ENCODE data around the gene TMEM253.

Gene TMEM253

DNA sequence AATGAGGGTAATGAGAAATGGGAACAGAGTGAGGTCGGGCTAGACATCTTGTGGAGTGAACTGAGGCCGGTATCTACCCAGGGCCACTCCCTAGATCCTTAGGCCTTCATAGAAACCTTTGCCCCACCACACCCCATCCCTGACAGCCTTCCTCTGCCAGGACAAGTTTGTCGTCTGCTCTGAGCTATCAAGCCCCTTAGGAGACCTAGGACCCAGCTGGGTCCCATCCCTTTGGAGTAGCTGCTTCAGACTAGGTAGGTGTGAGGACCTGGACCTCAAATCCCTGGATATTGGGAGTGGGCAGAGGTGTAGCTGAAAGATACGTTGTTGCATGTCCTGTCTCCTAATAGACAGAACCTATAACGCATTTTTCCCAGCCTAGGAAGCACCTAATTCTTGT lies at the start of gene TMEM253:
Gene TMEM253 (plus strand): TSS at position 136 of the 400 bp plus-strand sequence. CDS start 278 bp downstream, outside the sequence.
- no peak within 1 kb of the TSS for H3K4me3 ChIP-seq (ENCODE audit: low read depth, low read length)
- TF ChIP-seq, protein P1, sequence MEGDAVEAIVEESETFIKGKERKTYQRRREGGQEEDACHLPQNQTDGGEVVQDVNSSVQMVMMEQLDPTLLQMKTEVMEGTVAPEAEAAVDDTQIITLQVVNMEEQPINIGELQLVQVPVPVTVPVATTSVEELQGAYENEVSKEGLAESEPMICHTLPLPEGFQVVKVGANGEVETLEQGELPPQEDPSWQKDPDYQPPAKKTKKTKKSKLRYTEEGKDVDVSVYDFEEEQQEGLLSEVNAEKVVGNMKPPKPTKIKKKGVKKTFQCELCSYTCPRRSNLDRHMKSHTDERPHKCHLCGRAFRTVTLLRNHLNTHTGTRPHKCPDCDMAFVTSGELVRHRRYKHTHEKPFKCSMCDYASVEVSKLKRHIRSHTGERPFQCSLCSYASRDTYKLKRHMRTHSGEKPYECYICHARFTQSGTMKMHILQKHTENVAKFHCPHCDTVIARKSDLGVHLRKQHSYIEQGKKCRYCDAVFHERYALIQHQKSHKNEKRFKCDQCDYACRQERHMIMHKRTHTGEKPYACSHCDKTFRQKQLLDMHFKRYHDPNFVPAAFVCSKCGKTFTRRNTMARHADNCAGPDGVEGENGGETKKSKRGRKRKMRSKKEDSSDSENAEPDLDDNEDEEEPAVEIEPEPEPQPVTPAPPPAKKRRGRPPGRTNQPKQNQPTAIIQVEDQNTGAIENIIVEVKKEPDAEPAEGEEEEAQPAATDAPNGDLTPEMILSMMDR (IDR thresholded peaks at IDR 0.05; ENCODE audit: low read depth, low read length, missing control alignments), result no peak
- DNase-seq (ENCODE audit: low read depth), result no peak

DNA sequence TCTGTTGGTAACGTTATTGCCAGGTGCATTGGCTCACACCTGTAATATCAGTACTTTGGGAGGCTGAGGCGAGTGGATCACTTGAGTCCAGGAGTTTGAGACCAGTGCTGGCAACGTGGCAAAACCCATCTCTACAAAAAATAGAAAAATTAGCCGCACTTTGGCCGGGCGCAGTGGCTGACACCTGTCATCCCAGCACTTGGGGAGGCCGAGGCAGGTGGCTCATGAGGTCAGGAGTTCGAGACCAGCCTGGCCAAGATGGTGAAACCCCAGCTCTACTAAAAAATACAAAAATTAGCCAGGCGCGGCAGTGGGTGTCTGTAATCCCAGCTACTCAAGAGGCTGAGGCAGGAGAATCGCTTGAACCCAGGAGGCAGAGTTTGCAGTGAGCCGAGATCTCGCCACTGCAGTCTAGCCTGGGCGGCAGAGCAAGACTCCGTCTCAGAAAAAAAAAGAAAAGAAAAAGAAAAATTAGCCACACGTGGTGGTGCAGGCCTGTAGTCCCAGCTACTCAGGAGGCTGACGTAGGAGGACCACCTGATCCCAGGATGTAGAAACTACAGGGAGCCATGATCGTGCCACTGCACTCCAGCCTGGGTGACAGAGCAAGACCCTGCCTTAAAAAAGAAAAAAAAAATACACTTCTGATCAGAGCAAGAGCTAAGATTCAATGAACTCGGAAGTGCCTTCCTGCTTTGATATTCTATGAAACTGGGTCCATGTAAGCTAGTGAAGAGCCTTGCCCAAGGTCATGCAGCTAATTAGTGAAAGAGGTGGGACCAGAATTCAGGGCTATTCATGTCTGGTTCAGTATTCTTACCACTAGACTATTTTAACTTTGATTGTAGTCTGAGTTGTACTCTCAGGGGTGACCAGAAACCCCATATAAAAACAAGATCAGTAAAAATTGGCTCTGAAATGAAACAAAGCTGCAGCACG lies 47.4 kb upstream of the TMEM253 start:
- TF ChIP-seq, protein P1 (IDR thresholded peaks at IDR 0.05; ENCODE audit: low read depth, low read length, missing control alignments), result no peak
- no peak for DNase-seq (ENCODE audit: low read depth)
- no peak overlapping the region for H3K4me3 ChIP-seq (ENCODE audit: low read depth, low read length)

DNA sequence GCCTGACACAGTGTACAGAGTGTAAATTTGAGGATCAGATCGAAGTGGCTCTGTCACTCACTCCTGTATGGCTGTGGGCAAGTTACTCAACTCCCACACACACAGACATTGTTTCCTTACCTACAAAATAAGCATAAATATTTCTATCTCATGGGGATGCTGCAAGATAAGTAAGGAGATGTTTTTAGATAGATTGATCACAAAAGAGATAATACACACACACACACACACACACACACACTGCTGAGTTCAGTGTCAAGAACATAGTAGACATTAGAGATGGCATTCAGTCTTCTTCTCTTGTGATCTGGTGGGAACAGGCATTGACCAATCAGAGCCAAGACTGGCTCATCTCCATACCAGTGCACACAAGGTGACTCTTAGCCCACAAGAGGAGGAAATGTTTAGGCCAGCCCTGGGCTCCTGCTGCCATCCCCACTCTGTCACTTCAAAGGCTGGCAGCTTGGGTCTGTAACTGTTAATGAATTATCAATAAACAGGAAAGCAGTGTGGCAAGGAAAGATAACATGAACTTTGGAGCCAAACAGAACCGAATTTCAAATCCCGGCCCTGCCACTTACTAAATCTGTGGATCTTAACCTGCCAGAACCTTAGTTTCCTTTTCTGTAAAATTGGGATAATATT lies 46.6 kb upstream of the TMEM253 start:
- TF ChIP-seq, protein P1 (IDR thresholded peaks at IDR 0.05; ENCODE audit: low read depth, low read length, missing control alignments), result no peak
- H3K4me3 ChIP-seq (ENCODE audit: low read depth, low read length), result no peak overlapping the region
- no peak for DNase-seq (ENCODE audit: low read depth)

DNA sequence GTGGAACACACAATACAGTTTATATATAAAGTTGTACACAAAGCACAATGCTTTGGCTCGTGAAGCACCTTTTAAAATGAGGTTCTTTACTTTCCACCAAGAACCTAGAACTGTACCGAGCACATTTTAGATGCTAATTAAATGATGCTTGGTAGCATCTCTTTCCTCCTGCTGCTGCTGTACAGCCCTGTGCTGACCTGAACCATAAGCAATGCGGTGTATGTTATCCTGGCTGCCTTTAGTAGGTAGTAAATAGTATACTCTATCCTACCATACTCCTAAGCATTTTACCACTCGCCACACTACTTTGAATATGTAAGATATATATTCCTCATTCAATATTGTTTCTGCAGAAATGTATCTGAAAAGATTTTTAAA lies 46.1 kb upstream of the TMEM253 start:
- TF ChIP-seq, protein P1 (IDR thresholded peaks at IDR 0.05; ENCODE audit: low read depth, low read length, missing control alignments), result no peak
- DNase-seq (ENCODE audit: low read depth), result no peak
- no peak overlapping the region for H3K4me3 ChIP-seq (ENCODE audit: low read depth, low read length)

DNA sequence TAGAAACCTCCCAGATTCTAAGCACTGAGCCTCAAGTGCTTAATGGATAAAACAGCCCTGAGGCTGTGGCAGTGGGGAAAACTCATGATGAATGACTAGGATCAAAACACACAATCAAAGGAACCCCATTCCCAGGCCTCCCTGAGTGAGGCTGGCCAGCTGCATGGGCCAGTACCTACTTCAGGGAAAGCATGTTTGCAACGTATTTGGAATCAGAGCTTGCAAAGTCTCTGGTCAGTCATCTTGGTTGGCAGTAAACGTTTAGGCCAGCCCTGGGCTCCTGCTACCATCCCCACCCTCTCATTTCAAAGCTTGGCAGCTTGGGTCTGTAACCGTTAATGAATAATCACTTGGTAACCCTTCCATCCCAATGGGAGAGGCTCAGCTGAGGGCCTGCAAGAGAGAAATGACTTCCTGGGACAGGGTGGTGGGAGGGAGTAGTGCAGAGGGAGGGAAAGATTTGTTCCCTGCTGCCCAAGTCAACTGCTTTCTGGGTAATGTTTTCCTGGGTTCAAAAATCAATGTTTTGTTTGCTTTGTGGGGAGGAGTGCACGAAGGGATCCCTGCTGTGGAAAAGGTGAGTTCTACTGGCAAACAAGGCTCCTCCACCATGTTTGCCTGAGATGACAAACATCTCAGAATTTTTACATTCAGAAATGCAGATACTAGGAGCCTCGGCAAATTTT lies 45.3 kb upstream of the TMEM253 start:
- no peak overlapping the region for H3K4me3 ChIP-seq (ENCODE audit: low read depth, low read length)
- TF ChIP-seq, protein P1 (IDR thresholded peaks at IDR 0.05; ENCODE audit: low read depth, low read length, missing control alignments), result no peak
- no peak for DNase-seq (ENCODE audit: low read depth)

DNA sequence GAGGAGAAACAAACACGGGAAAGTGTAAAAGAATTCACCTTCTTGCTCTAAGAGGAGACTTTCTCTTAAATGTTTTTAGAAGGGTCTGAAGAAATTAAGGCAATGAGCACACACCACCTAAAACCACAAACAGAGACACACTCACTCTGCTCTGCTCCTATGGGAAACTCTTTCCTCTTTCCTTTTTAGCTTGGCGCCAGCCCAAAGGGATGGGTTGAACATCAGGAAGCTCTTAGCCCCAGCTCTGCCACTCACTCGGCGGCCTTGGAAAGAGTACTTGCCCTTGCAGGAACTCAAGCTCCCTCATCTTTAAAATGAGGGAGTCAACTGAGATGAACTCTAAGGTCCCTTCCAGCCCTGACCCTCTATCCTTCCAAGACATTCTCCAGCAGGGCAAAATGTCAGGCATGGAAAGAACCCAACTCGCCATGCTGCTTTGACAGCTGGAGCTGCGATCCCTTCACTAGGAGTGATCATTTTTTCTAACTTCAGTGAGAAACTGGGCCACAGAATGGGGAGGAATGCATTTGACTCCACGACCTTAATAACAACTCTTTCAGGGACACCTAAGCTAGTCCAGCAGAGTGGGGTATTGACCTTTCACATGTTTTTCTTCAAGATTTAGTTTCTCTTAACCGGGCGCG lies 44.2 kb upstream of the TMEM253 start:
- DNase-seq (ENCODE audit: low read depth), result no peak
- TF ChIP-seq, protein P1 (IDR thresholded peaks at IDR 0.05; ENCODE audit: low read depth, low read length, missing control alignments), result no peak
- H3K4me3 ChIP-seq (ENCODE audit: low read depth, low read length), result no peak overlapping the region
